ENCODE measurements around the gene KIRREL3.

DNA sequence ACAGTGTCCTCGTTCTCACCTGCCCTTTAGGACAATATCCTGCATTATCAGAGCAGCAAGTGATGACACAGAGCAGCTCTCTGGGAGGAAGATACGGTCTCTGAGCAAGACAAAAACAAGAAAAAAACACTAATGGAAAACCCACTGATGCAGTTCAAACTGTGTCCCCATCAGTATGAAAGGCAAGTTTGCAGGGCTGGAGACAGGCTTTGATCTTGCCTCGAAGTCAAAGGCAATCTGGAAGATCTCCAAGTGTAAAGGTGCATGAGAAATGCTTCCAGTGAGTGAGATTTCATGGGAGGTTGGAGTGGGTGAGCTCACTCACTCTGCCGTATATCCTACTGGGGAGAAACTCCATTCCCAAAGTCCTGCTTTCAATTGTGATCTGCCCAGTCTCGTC, 157.5 kb downstream of the KIRREL3 start:
- TF ChIP-seq CTCF (IDR thresholded peaks at IDR 0.05) = no peak
- no peak for TF ChIP-seq EP300 (IDR thresholded peaks at IDR 0.05)

Measured in ovary (tissue), 3 donors.